ENCODE data around the gene CCNY.

Gene CCNY

DNA sequence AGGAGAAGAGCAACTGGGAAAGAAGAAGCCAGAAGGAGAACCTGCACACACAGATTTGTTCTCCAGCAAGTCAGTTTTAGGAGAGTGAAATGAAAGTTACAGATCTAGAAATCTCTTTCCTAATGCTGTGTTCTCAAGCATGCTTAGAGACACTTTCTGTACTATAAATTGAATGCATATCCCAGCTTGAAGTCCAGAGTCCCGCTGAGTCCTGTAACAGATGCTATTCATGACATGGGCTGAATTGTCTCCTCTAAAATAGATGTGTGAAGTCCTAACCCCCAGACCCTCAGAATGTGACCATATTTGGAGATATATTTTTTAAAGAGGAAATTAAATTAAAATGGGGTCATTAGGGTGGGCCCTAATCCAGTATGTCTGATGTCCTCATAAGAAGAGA lies 222.0 kb downstream of the CCNY start:
- H3F3A ChIP-seq (ENCODE audit: low read depth), result no peaks in the 10 kb centered on the region
- H3K36me3 ChIP-seq (ENCODE audit: insufficient read depth, low read length), result peaks cover 66% of the 10 kb centered on the region
- H3K4me1 ChIP-seq (ENCODE audit: insufficient read depth, low read length, poor library complexity, severe bottlenecking), result no peaks in the 10 kb centered on the region
- H3K4me2 ChIP-seq (ENCODE audit: low read depth, low read length, poor library complexity, severe bottlenecking), result no peak overlapping the region
- no peaks in the 10 kb centered on the region for H3K79me2 ChIP-seq (ENCODE audit: insufficient read depth, low read length)
- no peak overlapping the region for H3K4me3 ChIP-seq (ENCODE audit: low read length, poor library complexity, severe bottlenecking)
- no peak overlapping the region for H2AFZ ChIP-seq (ENCODE audit: low read length)
- no peaks in the 10 kb centered on the region for H3K9me2 ChIP-seq (replicated peaks; ENCODE audit: low read depth, low read length)
- no peaks in the 10 kb centered on the region for H4K20me1 ChIP-seq (ENCODE audit: insufficient read depth, low read length, poor library complexity, severe bottlenecking)
- H3K27me3 ChIP-seq (ENCODE audit: insufficient read depth, low read length, poor library complexity, severe bottlenecking), result no peaks in the 10 kb centered on the region
- TF ChIP-seq, protein P1, sequence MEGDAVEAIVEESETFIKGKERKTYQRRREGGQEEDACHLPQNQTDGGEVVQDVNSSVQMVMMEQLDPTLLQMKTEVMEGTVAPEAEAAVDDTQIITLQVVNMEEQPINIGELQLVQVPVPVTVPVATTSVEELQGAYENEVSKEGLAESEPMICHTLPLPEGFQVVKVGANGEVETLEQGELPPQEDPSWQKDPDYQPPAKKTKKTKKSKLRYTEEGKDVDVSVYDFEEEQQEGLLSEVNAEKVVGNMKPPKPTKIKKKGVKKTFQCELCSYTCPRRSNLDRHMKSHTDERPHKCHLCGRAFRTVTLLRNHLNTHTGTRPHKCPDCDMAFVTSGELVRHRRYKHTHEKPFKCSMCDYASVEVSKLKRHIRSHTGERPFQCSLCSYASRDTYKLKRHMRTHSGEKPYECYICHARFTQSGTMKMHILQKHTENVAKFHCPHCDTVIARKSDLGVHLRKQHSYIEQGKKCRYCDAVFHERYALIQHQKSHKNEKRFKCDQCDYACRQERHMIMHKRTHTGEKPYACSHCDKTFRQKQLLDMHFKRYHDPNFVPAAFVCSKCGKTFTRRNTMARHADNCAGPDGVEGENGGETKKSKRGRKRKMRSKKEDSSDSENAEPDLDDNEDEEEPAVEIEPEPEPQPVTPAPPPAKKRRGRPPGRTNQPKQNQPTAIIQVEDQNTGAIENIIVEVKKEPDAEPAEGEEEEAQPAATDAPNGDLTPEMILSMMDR (conservative IDR thresholded peaks at IDR 0.05; ENCODE audit: low read length), result no peak
- TF ChIP-seq EZH2phosphoT487 (IDR thresholded peaks at IDR 0.05; ENCODE audit: borderline replicate concordance), result no peak
- H3K9me3 ChIP-seq (ENCODE audit: insufficient read depth, low read depth, low read length), result no peaks in the 10 kb centered on the region
- no peak overlapping the region for H3K9ac ChIP-seq (ENCODE audit: low read depth, low read length, poor library complexity, severe bottlenecking)

DNA sequence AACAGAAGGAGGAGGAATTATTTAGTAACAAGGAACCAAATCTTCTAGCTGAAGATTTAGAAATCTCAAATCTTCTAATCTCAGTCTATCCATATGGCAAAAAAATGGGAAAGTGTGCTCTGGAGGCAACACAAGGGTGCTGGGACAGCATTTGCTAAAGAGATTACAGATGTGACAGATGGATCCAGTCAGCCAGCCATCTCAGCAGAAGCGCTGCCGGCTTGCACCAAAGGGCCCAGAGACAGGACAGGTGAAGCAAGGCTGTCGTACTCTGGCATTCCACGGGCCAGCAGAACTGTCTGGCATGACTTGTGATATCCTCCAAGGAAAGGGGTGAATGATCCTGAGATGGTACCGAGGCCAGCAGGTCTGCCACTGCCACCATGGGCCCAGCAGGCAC lies 223.1 kb downstream of the CCNY start:
- Histone ChIP-seq H3F3A (ENCODE audit: low read depth) (no peaks in the 10 kb centered on the region), H3K36me3 (ENCODE audit: insufficient read depth, low read length) (peaks cover 55% of the 10 kb centered on the region), H3K4me1 (ENCODE audit: insufficient read depth, low read length, poor library complexity, severe bottlenecking) (peaks cover 4% of the 10 kb centered on the region), H3K9me3 (ENCODE audit: insufficient read depth, low read depth, low read length) (no peaks in the 10 kb centered on the region), H4K20me1 (ENCODE audit: insufficient read depth, low read length, poor library complexity, severe bottlenecking) (no peaks in the 10 kb centered on the region), H3K9ac (ENCODE audit: low read depth, low read length, poor library complexity, severe bottlenecking) (no peak overlapping the region), H3K4me2 (ENCODE audit: low read depth, low read length, poor library complexity, severe bottlenecking) (no peak overlapping the region), H3K27me3 (ENCODE audit: insufficient read depth, low read length, poor library complexity, severe bottlenecking) (no peaks in the 10 kb centered on the region), H3K4me3 (ENCODE audit: low read length, poor library complexity, severe bottlenecking) (no peak overlapping the region), H2AFZ (ENCODE audit: low read length) (no peak overlapping the region), H3K79me2 (ENCODE audit: insufficient read depth, low read length) (no peaks in the 10 kb centered on the region), H3K9me2 (replicated peaks; ENCODE audit: low read depth, low read length) (no peaks in the 10 kb centered on the region)
- TF ChIP-seq, protein P1 (conservative IDR thresholded peaks at IDR 0.05; ENCODE audit: low read length), result no peak
- TF ChIP-seq EZH2phosphoT487 (IDR thresholded peaks at IDR 0.05; ENCODE audit: borderline replicate concordance), result no peak

DNA sequence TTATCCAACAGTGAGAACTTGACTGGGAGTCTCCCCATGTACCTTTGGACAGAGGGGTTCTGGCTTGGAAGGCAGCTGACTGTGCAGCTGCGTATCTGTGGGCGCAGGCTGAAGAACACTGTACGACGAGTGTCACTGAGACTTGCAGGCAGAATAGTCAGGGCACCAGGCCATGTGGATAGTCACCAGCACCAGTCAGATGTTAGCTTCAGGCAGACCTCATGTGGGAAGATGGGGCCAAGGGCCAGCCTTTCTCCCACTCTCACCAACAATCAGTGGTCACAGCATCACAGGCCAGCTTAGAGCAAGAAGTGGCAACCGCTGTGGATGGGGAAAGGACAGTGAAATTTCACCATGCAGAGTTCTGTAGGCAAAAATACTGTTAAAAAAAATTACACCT lies 225.4 kb downstream of the CCNY start:
- H3K27me3 ChIP-seq (ENCODE audit: insufficient read depth, low read length, poor library complexity, severe bottlenecking), result no peaks in the 10 kb centered on the region
- no peak overlapping the region for H3K4me3 ChIP-seq (ENCODE audit: low read length, poor library complexity, severe bottlenecking)
- H3F3A ChIP-seq (ENCODE audit: low read depth), result no peaks in the 10 kb centered on the region
- H3K36me3 ChIP-seq (ENCODE audit: insufficient read depth, low read length), result peaks cover 43% of the 10 kb centered on the region; the same call in 1 of the 2 replicates
- H3K79me2 ChIP-seq (ENCODE audit: insufficient read depth, low read length), result no peaks in the 10 kb centered on the region
- TF ChIP-seq EZH2phosphoT487 (IDR thresholded peaks at IDR 0.05; ENCODE audit: borderline replicate concordance), result no peak
- TF ChIP-seq, protein P1 (conservative IDR thresholded peaks at IDR 0.05; ENCODE audit: low read length), result no peak
- H3K9ac ChIP-seq (ENCODE audit: low read depth, low read length, poor library complexity, severe bottlenecking), result no peak overlapping the region
- H4K20me1 ChIP-seq (ENCODE audit: insufficient read depth, low read length, poor library complexity, severe bottlenecking), result no peaks in the 10 kb centered on the region
- H3K4me2 ChIP-seq (ENCODE audit: low read depth, low read length, poor library complexity, severe bottlenecking), result no peak overlapping the region
- peaks cover 12% of the 10 kb centered on the region for H3K4me1 ChIP-seq (ENCODE audit: insufficient read depth, low read length, poor library complexity, severe bottlenecking)
- H3K9me2 ChIP-seq (replicated peaks; ENCODE audit: low read depth, low read length), result no peaks in the 10 kb centered on the region
- H2AFZ ChIP-seq (ENCODE audit: low read length), result no peak overlapping the region
- H3K9me3 ChIP-seq (ENCODE audit: insufficient read depth, low read depth, low read length), result no peaks in the 10 kb centered on the region

Measured in Loucy (cell line).